Measurements from ENCODE around the gene BMP15. TPM values are rescaled to one million over a fixed set of nuclear protein-coding genes. Genes with fewer than 3 reads are reported as not detected.

BMP15 gene
- total RNA-seq, result not detected

DNA sequence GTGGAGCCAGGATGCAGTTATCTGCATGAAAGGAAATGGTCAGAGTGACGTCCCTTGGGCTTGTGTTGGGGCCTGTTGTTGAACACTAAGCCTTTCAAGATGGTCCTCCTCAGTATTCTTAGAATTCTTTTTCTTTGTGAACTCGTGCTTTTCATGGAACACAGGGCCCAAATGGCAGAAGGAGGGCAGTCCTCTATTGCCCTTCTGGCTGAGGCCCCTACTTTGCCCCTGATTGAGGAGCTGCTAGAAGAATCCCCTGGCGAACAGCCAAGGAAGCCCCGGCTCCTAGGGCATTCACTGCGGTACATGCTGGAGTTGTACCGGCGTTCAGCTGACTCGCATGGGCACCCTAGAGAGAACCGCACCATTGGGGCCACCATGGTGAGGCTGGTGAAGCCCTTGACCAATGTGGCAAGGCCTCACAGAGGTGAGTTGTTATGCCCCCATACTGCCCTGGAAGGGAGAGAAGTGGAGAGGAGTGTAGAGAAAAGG is at the start of gene BMP15:
Gene BMP15 (plus strand): TSS at position 51 of the 492 bp plus-strand sequence. CDS start 49 bp downstream, at position 100.
- DNase-seq, result no peak
- Mint-ChIP-seq H3K9me3 (ENCODE audit: low read depth) (no peaks in the 10 kb centered on the region), H3K27me3 (no peaks in the 10 kb centered on the region), H3K4me1 (peaks cover 10% of the 10 kb centered on the region), H3K4me3 (no peak within 1 kb of the TSS), H3K36me3 (no peaks in the 10 kb centered on the region), H3K27ac (no peak within 1 kb of the TSS)
- ATAC-seq, result no peak
- CTCF ChIA-PET, result no interaction called here

DNA sequence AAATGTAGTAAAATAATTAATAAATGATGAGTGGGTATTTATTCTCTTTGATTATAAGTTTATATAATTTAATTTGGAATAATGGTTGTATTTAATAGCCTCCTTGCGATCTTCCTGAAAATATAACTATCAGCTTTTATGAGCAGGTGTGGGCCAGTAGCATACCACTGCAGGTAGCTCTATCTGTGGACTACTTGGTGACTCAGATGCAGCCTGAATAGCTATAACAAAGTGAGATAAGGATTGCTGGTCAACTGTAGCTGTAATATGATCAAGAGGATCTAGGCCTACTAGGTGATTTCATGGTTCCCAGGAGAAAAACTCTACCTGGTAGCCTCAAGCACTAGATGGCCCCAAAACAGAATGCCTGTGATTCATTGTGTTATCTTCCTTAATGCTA is 47.1 kb upstream of the BMP15 start:
- no peak overlapping the region for H3K27ac Mint-ChIP-seq
- ATAC-seq, result no peak
- no peaks in the 10 kb centered on the region for H3K4me1 Mint-ChIP-seq

DNA sequence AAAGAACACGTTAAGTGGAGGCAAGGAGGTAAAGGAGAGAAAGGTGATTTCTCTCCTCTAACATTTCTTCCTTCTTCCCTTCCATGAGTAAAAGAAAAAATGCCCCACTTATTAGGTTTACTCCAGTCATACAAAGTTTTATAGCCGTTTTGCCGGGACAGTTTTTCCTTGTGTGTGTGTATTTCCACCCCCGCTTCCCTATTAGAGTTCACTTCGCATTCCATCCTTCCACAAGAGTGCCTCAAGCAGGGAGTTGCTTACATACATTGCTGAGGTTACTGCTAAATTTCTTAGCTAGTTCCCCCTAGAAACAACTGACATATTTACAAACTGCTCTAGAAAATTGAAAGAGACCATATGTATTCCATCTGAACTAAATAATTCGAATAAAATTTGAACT is 45.2 kb upstream of the BMP15 start:
- ATAC-seq, result no peak
- Mint-ChIP-seq H3K27me3 (no peaks in the 10 kb centered on the region), H3K27ac (no peak overlapping the region), H3K36me3 (no peaks in the 10 kb centered on the region), H3K4me3 (no peak overlapping the region), H3K9me3 (ENCODE audit: low read depth) (no peaks in the 10 kb centered on the region), H3K4me1 (no peaks in the 10 kb centered on the region)
- no peak for DNase-seq
- CTCF ChIA-PET, result no interaction called here

More for the DNA sequence above, 47.1 kb upstream of the BMP15 start:
- H3K9me3 Mint-ChIP-seq (ENCODE audit: low read depth), result no peaks in the 10 kb centered on the region
- H3K4me3 Mint-ChIP-seq, result no peak overlapping the region
- H3K27me3 Mint-ChIP-seq, result no peaks in the 10 kb centered on the region
- DNase-seq, result no peak
- CTCF ChIA-PET, result no interaction called here
- no peaks in the 10 kb centered on the region for H3K36me3 Mint-ChIP-seq

GRCh38 chrX:50871922-50872453 is 38.5 kb upstream of the BMP15 start:
- Mint-ChIP-seq H3K4me3 (no peak overlapping the region), H3K27me3 (no peaks in the 10 kb centered on the region), H3K27ac (no peak overlapping the region), H3K36me3 (no peaks in the 10 kb centered on the region), H3K9me3 (ENCODE audit: low read depth) (no peaks in the 10 kb centered on the region), H3K4me1 (no peaks in the 10 kb centered on the region)
- CTCF ChIA-PET, result no interaction called here
- DNase-seq, result no peak
- ATAC-seq, result no peak

DNA sequence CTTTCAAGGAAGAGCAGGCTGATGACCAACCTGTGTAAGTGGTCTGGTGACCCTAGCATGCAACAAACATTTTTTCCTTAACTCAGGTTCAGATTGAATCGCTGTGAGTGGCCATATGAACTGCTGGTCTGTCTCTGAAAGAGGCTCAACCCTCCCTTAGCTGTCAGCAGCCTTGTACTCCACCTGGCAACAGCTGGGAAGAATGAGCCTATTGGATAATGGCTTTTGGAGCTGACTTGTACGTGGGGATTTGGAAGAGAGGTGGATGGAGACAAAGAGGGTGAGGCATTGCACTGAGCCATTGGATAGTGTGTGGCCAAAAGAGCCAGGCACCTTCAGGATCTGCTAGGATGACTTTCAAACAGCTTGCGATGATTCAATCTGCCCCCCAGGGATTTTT is 35.7 kb upstream of the BMP15 start:
- ATAC-seq (no peak), DNase-seq (no peak)
- Mint-ChIP-seq H3K27me3 (no peaks in the 10 kb centered on the region), H3K4me3 (no peak overlapping the region), H3K9me3 (ENCODE audit: low read depth) (no peaks in the 10 kb centered on the region), H3K36me3 (no peaks in the 10 kb centered on the region), H3K4me1 (no peaks in the 10 kb centered on the region), H3K27ac (no peak overlapping the region)
- CTCF ChIA-PET, result no interaction called here

GRCh38 chrX:50876551-50876950 is 34.0 kb upstream of the BMP15 start:
- CTCF ChIA-PET, result no interaction called here
- Mint-ChIP-seq H3K4me1 (no peaks in the 10 kb centered on the region), H3K36me3 (no peaks in the 10 kb centered on the region), H3K27ac (no peak overlapping the region), H3K9me3 (ENCODE audit: low read depth) (no peaks in the 10 kb centered on the region), H3K4me3 (no peak overlapping the region), H3K27me3 (no peaks in the 10 kb centered on the region)
- no peak for DNase-seq
- ATAC-seq, result no peak

- H3K27me3 Mint-ChIP-seq, result no peaks in the 10 kb centered on the region
- ATAC-seq, result no peak
- CTCF ChIA-PET, result no interaction called here
- H3K27ac Mint-ChIP-seq, result no peak overlapping the region
- no peak for DNase-seq
- H3K4me3 Mint-ChIP-seq, result no peak overlapping the region
- H3K4me1 Mint-ChIP-seq, result no peaks in the 10 kb centered on the region
- H3K36me3 Mint-ChIP-seq, result no peaks in the 10 kb centered on the region
- no peaks in the 10 kb centered on the region for H3K9me3 Mint-ChIP-seq (ENCODE audit: low read depth)
Measured at GRCh38 chrX:50877310-50877709, 33.2 kb upstream of the BMP15 start.

DNA sequence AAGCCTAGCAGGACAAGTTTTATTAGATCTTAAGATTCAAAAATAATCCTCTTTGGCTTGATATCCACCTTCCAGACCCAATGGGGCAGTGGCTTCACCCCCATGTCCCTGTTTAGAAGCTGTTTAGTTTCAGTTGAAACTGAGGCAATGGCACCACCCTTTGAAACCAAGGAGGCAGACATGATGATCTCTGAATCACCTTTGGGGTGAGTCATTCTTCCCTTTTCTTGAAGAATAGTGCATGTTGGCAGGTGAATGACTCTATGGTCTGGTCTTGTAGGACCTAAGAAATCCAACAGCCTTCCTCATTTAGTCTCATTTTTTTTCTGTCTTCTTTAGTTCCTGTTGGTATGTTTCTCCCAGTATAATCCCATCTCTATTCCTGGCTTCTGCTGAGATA is 29.5 kb upstream of the BMP15 start:
- no peak for DNase-seq
- no peak overlapping the region for H3K4me3 Mint-ChIP-seq
- ATAC-seq, result no peak
- H3K9me3 Mint-ChIP-seq (ENCODE audit: low read depth), result no peaks in the 10 kb centered on the region
- H3K27me3 Mint-ChIP-seq, result peaks cover 4% of the 10 kb centered on the region
- CTCF ChIA-PET, result no interaction called here
- H3K4me1 Mint-ChIP-seq, result no peaks in the 10 kb centered on the region
- no peaks in the 10 kb centered on the region for H3K36me3 Mint-ChIP-seq
- no peak overlapping the region for H3K27ac Mint-ChIP-seq

GRCh38 chrX:50888884-50889283 is 21.7 kb upstream of the BMP15 start:
- DNase-seq, result no peak
- Mint-ChIP-seq H3K9me3 (ENCODE audit: low read depth) (no peaks in the 10 kb centered on the region), H3K4me3 (no peak overlapping the region), H3K4me1 (no peaks in the 10 kb centered on the region), H3K27me3 (peaks cover 3% of the 10 kb centered on the region), H3K27ac (no peak overlapping the region), H3K36me3 (no peaks in the 10 kb centered on the region)
- ATAC-seq, result no peak
- CTCF ChIA-PET, result no interaction called here

DNA sequence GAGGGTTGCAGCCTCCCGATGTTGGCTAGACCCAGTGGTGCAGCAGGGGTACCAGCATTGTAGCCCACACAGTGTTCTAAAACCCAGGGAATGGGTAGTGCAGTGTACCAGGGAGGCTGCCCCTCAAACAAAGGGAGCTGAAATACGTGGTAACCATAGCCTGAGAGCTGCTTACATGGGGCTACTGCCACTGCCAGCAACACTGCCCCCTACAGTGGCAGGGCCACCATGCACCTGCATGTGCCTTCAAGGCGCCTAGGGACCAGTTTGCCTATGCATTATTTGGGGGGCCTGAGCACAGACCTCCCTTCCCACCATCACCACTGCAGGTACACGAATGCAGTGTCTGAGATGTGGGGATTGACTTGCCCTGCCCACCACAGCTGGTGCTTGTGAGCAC is 21.0 kb upstream of the BMP15 start:
- no peak for ATAC-seq
- H3K4me1 Mint-ChIP-seq, result no peaks in the 10 kb centered on the region
- H3K9me3 Mint-ChIP-seq (ENCODE audit: low read depth), result no peaks in the 10 kb centered on the region
- H3K27ac Mint-ChIP-seq, result no peak overlapping the region
- CTCF ChIA-PET, result no interaction called here
- no peak overlapping the region for H3K4me3 Mint-ChIP-seq
- H3K36me3 Mint-ChIP-seq, result no peaks in the 10 kb centered on the region
- peaks cover 3% of the 10 kb centered on the region for H3K27me3 Mint-ChIP-seq
- no peak for DNase-seq

GRCh38 chrX:50893047-50893446 is 17.5 kb upstream of the BMP15 start:
- H3K27ac Mint-ChIP-seq, result no peak overlapping the region
- DNase-seq (no peak), ATAC-seq (no peak)
- H3K4me3 Mint-ChIP-seq, result no peak overlapping the region
- H3K27me3 Mint-ChIP-seq, result peaks cover 3% of the 10 kb centered on the region
- no peaks in the 10 kb centered on the region for H3K36me3 Mint-ChIP-seq
- CTCF ChIA-PET, result no interaction called here
- no peaks in the 10 kb centered on the region for H3K9me3 Mint-ChIP-seq (ENCODE audit: low read depth)
- no peaks in the 10 kb centered on the region for H3K4me1 Mint-ChIP-seq

GRCh38 chrX:50893466-50893865 is 17.1 kb upstream of the BMP15 start:
- ATAC-seq (no peak), DNase-seq (no peak)
- H3K36me3 Mint-ChIP-seq, result no peaks in the 10 kb centered on the region
- peaks cover 3% of the 10 kb centered on the region for H3K27me3 Mint-ChIP-seq
- no peak overlapping the region for H3K27ac Mint-ChIP-seq
- H3K4me3 Mint-ChIP-seq, result no peak overlapping the region
- CTCF ChIA-PET, result no interaction called here
- no peaks in the 10 kb centered on the region for H3K4me1 Mint-ChIP-seq
- H3K9me3 Mint-ChIP-seq (ENCODE audit: low read depth), result no peaks in the 10 kb centered on the region

- Mint-ChIP-seq H3K4me3 (no peak overlapping the region), H3K36me3 (no peaks in the 10 kb centered on the region), H3K9me3 (ENCODE audit: low read depth) (no peaks in the 10 kb centered on the region), H3K27me3 (no peaks in the 10 kb centered on the region), H3K4me1 (no peaks in the 10 kb centered on the region), H3K27ac (no peak overlapping the region)
- DNase-seq, result peak; percentile 37
- no peak for ATAC-seq
- CTCF ChIA-PET, result no interaction called here
Measured at GRCh38 chrX:50905334-50905733, 5.2 kb upstream of the BMP15 start.

GRCh38 chrX:50913520-50913919 is 3.0 kb downstream of the BMP15 start:
- DNase-seq, result no peak
- H3K36me3 Mint-ChIP-seq, result no peaks in the 10 kb centered on the region
- CTCF ChIA-PET, result no interaction called here
- H3K27me3 Mint-ChIP-seq, result peaks cover 3% of the 10 kb centered on the region
- ATAC-seq, result no peak
- H3K4me3 Mint-ChIP-seq, result no peak overlapping the region
- no peaks in the 10 kb centered on the region for H3K9me3 Mint-ChIP-seq (ENCODE audit: low read depth)
- no peak overlapping the region for H3K27ac Mint-ChIP-seq
- H3K4me1 Mint-ChIP-seq, result peaks cover 10% of the 10 kb centered on the region

GRCh38 chrX:50920132-50920531 is 9.6 kb downstream of the BMP15 start:
- H3K4me3 Mint-ChIP-seq, result no peak overlapping the region
- ATAC-seq (no peak), DNase-seq (no peak)
- no peaks in the 10 kb centered on the region for H3K9me3 Mint-ChIP-seq (ENCODE audit: low read depth)
- H3K27ac Mint-ChIP-seq, result no peak overlapping the region
- CTCF ChIA-PET, result no interaction called here
- H3K36me3 Mint-ChIP-seq, result no peaks in the 10 kb centered on the region
- no peaks in the 10 kb centered on the region for H3K4me1 Mint-ChIP-seq
- peaks cover 3% of the 10 kb centered on the region for H3K27me3 Mint-ChIP-seq
